ENCODE results near the gene COPZ1.
A peak's percentile ranks its signal among the peaks of the same experiment; 100 is the strongest.
"Not testable (repeated sequence)": the region's sequence is repeated elsewhere in the genome, so short reads cannot be mapped to it uniquely, and the experiment has no call there.

COPZ1 gene

GRCh38 chr12:54324617-54325441 lies at the start of gene COPZ1:
Gene COPZ1 (plus strand): TSS chr12:54325131. CDS start chr12:54325164, 33 bp downstream.
- DNase-seq (ENCODE audit: low read depth, low spot score): peak; percentile 100
- in situ Hi-C loops (cut with HindIII; ENCODE audit: low sequenced_read_pairs): no loop called here
- peak; percentile 75 for TF ChIP-seq CTCF (IDR thresholded peaks at IDR 0.05; ENCODE audit: low read depth, low read length)
- H3K4me3 ChIP-seq (ENCODE audit: low read depth, low read length): peak within 1 kb of the TSS; percentile 79

- in situ Hi-C loops (cut with HindIII; ENCODE audit: low sequenced_read_pairs): no loop called here
- no peak for TF ChIP-seq CTCF (IDR thresholded peaks at IDR 0.05; ENCODE audit: low read depth, low read length)
- no peak overlapping the region for H3K4me3 ChIP-seq (ENCODE audit: low read depth, low read length)
- DNase-seq (ENCODE audit: low read depth, low spot score): no peak
These were observed 48.6 kb upstream of the COPZ1 start for GRCh38 chr12:54276368-54276767.

- TF ChIP-seq CTCF (IDR thresholded peaks at IDR 0.05; ENCODE audit: low read depth, low read length): no peak
- in situ Hi-C loops (cut with HindIII; ENCODE audit: low sequenced_read_pairs): no loop called here
- DNase-seq (ENCODE audit: low read depth, low spot score): no peak
- H3K4me3 ChIP-seq (ENCODE audit: low read depth, low read length): peak overlapping the region; percentile 97
These were observed 47.1 kb upstream of the COPZ1 start for GRCh38 chr12:54277823-54278276.

GRCh38 chr12:54279227-54279631 lies 45.7 kb upstream of the COPZ1 start:
- H3K4me3 ChIP-seq (ENCODE audit: low read depth, low read length): peak overlapping the region; percentile 97
- no peak for DNase-seq (ENCODE audit: low read depth, low spot score)
- TF ChIP-seq CTCF (IDR thresholded peaks at IDR 0.05; ENCODE audit: low read depth, low read length): no peak
- in situ Hi-C loops (cut with HindIII; ENCODE audit: low sequenced_read_pairs): no loop called here

- TF ChIP-seq CTCF (IDR thresholded peaks at IDR 0.05; ENCODE audit: low read depth, low read length): no peak
- peak within 1 kb of the TSS; percentile 97 for H3K4me3 ChIP-seq (ENCODE audit: low read depth, low read length)
- in situ Hi-C loops (cut with HindIII; ENCODE audit: low sequenced_read_pairs): no loop called here
- peak; percentile 100 for DNase-seq (ENCODE audit: low read depth, low spot score)
These were observed 45.1 kb upstream of the COPZ1 start, which contains the start of gene CBX5 for GRCh38 chr12:54279632-54280467. Gene CBX5 (minus strand): TSS chr12:54280122. CDS start chr12:54257650, 22,472 bp downstream.

- peak within 1 kb of the TSS; percentile 97 for H3K4me3 ChIP-seq (ENCODE audit: low read depth, low read length)
- no peak for TF ChIP-seq CTCF (IDR thresholded peaks at IDR 0.05; ENCODE audit: low read depth, low read length)
- in situ Hi-C loops (cut with HindIII; ENCODE audit: low sequenced_read_pairs): no loop called here
- peak; percentile 100 for DNase-seq (ENCODE audit: low read depth, low spot score)
These were observed 44.3 kb upstream of the COPZ1 start, which contains the start of gene HNRNPA1 for GRCh38 chr12:54280468-54281260. Gene HNRNPA1 (plus strand): TSS chr12:54280726. CDS start chr12:54280808, 82 bp downstream.

- DNase-seq (ENCODE audit: low read depth, low spot score); in situ Hi-C loops (cut with HindIII; ENCODE audit: low sequenced_read_pairs): not testable (repeated sequence)
- H3K4me3 ChIP-seq (ENCODE audit: low read depth, low read length): peak overlapping the region; percentile 97
These were observed 43.7 kb upstream of the COPZ1 start for GRCh38 chr12:54281261-54281638.

GRCh38 chr12:54281694-54282093 lies 43.2 kb upstream of the COPZ1 start:
- H3K4me3 ChIP-seq (ENCODE audit: low read depth, low read length): peak overlapping the region; percentile 97
- in situ Hi-C loops (cut with HindIII; ENCODE audit: low sequenced_read_pairs); DNase-seq (ENCODE audit: low read depth, low spot score): not testable (repeated sequence)
